ENCODE results near the gene MIX23.
"Not testable (repeated sequence)": the region's sequence is repeated elsewhere in the genome, so short reads cannot be mapped to it uniquely, and the experiment has no call there.

The MIX23 gene

GRCh38 chr3:122391681-122392446, 8.8 kb upstream of the MIX23 start:
- no peak for DNase-seq

GRCh38 chr3:122390665-122391064, 7.6 kb upstream of the MIX23 start:
- no peak for DNase-seq

GRCh38 chr3:122389892-122390291, 6.9 kb upstream of the MIX23 start:
- DNase-seq: no peak

- no peak for DNase-seq
Observed at GRCh38 chr3:122389197-122389596, 6.2 kb upstream of the MIX23 start.

GRCh38 chr3:122387709-122388108, 4.7 kb upstream of the MIX23 start:
- no peak for DNase-seq

- peak; percentile 81 to 93 (median 86) for DNase-seq
Observed at GRCh38 chr3:122383771-122384697, 1.0 kb upstream of the MIX23 start, which contains the start of gene FAM162A. FAM162A (plus strand) TSS chr3:122384182; CDS start chr3:122384266, 84 bp downstream.

GRCh38 chr3:122377975-122378374, 5.1 kb downstream of the MIX23 start:
- no peak for DNase-seq

GRCh38 chr3:122374034-122374433, 9.0 kb downstream of the MIX23 start:
- no peak for DNase-seq

GRCh38 chr3:122366379-122366749, 16.7 kb downstream of the MIX23 start:
- DNase-seq: no peak

- DNase-seq: not testable (repeated sequence)
Observed at GRCh38 chr3:122365582-122366378, 17.3 kb downstream of the MIX23 start.

GRCh38 chr3:122365073-122365472, 18.0 kb downstream of the MIX23 start:
- DNase-seq: no peak

GRCh38 chr3:122364490-122364889, 18.5 kb downstream of the MIX23 start:
- DNase-seq: no peak

GRCh38 chr3:122362026-122362425, 21.0 kb downstream of the MIX23 start:
- no peak for DNase-seq

- DNase-seq: no peak
Observed at GRCh38 chr3:122358703-122359032, 24.4 kb downstream of the MIX23 start.

GRCh38 chr3:122357828-122358702, 25.0 kb downstream of the MIX23 start:
- DNase-seq: no peak

- DNase-seq: no peak
Observed at GRCh38 chr3:122356402-122356801, 26.6 kb downstream of the MIX23 start.

- no peak for DNase-seq
Observed at GRCh38 chr3:122355612-122356011, 27.4 kb downstream of the MIX23 start.

- no peak for DNase-seq
Observed at GRCh38 chr3:122353893-122354401, 29.1 kb downstream of the MIX23 start.

- no peak for DNase-seq
Observed at GRCh38 chr3:122353215-122353614, 29.8 kb downstream of the MIX23 start.

GRCh38 chr3:122351612-122352011, 31.4 kb downstream of the MIX23 start:
- DNase-seq: no peak

- DNase-seq: no peak
Observed at GRCh38 chr3:122350814-122351418, 32.1 kb downstream of the MIX23 start.
